T-helper 2 cell treated with Interferon-gamma antibody and Interleukin-4, amounts not matched to agents 5 μg/mL and 100 μg/mL, for 36 hours (primary cell): Measurements from ENCODE around the gene RHOBTB3.
"Not testable (repeated sequence)": the region's sequence is repeated elsewhere in the genome, so short reads cannot be mapped to it uniquely, and the experiment has no call there.

Source experiments
- DNase-seq: peaks from one replicate; pipeline ENCODE4 v3.0.0; 2021; ENCODE audit warnings: low spot score
- H3K27ac Mint-ChIP-seq: one replicate; pipeline ENCODE4 v1.8.0; 2021; ENCODE audit warnings: mild to moderate bottlenecking, mixed read lengths
- H3K27me3 Mint-ChIP-seq: one replicate; pipeline ENCODE4 v1.8.0; 2021; ENCODE audit warnings: low read depth, mixed read lengths
- H3K36me3 Mint-ChIP-seq: one replicate; pipeline ENCODE4 v1.8.0; 2021; ENCODE audit warnings: low read depth, mixed read lengths
- H3K4me1 Mint-ChIP-seq: one replicate; pipeline ENCODE4 v1.8.0; 2021; ENCODE audit warnings: low read depth, mixed read lengths
- H3K4me3 Mint-ChIP-seq: one replicate; pipeline ENCODE4 v1.8.0; 2022; ENCODE audit warnings: mild to moderate bottlenecking, moderate library complexity, mixed read lengths
- H3K9me3 Mint-ChIP-seq: one replicate; pipeline ENCODE4 v1.8.0; 2021; ENCODE audit warnings: mixed read lengths

The RHOBTB3 gene, protein sequence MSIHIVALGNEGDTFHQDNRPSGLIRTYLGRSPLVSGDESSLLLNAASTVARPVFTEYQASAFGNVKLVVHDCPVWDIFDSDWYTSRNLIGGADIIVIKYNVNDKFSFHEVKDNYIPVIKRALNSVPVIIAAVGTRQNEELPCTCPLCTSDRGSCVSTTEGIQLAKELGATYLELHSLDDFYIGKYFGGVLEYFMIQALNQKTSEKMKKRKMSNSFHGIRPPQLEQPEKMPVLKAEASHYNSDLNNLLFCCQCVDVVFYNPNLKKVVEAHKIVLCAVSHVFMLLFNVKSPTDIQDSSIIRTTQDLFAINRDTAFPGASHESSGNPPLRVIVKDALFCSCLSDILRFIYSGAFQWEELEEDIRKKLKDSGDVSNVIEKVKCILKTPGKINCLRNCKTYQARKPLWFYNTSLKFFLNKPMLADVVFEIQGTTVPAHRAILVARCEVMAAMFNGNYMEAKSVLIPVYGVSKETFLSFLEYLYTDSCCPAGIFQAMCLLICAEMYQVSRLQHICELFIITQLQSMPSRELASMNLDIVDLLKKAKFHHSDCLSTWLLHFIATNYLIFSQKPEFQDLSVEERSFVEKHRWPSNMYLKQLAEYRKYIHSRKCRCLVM

DNA sequence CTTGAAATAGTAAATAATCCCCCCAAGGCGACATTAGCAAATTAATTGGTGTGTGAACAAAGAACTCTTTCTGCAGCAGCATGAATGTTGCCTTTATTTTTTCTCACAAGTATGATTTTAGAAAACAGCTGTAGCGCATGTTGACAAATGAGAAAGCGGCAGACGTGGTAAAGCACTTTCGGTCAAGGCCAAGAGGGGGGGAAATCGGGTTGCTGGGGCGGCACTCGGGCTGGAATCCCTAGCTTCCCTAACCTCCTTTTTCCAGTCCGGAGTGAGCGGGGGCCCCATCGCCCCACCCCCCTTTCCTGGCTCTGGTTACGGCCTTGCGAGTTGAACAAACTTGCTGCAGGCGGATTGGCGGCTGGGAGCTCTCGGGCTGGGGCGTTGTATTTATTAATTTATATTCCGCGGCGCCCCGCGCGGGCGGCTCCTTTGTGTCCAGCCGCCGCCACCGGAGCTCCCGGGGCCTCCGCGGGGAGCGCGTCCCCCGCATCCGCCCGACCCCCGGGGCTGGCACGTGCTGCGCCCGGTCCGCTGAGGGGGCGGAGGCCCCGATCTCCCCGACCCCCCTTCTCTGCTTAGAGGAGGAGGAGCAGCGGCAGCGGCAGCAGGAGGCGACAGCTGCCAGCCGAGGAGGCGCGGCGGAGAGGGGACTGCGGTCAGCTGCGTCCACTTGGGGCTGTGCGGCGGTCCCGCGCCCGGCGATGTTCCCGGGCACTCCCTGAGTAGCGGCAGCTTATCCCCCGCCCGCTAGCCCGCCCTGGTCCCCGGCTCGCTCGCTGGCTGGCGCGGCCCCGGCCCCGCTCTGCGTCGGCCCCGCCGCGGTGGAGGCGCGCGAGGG is at the start of gene RHOBTB3:
RHOBTB3 (plus strand) TSS at position 607 of the 841 bp plus-strand sequence. CDS start 347 bp downstream, outside the sequence.
- Mint-ChIP-seq H3K4me3 (peak within 1 kb of the TSS; percentile 74), H3K9me3 (no peaks in the 10 kb centered on the region), H3K36me3 (no peaks in the 10 kb centered on the region), H3K27ac (no peak within 1 kb of the TSS), H3K27me3 (peaks cover 86% of the 10 kb centered on the region), H3K4me1 (peaks cover 20% of the 10 kb centered on the region)
- no peak for DNase-seq

DNA sequence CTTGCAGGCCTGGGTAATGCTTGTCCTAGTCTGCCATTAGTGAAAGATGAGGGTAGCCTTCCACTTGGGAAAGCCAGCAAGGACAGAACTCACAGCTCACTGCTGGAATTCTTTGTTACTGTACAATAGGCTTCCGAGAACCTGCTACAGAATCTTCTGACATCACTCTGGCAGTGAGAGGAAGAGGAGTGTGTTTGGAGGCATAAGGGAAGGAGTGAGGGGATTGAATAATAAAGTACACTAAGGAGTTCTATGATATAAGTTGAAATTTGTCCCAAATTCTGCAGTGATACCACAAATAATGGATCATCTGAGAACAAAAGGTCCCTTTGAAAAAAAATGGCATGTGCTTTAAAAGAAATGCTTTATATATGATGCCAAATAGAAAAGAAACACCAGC is 48.2 kb upstream of the RHOBTB3 start, which contains the start of gene SPATA9:
SPATA9 (minus strand) TSS at position 101 of the 400 bp plus-strand sequence. CDS start 137 bp downstream, outside the sequence.
- Mint-ChIP-seq H3K27me3 (peaks cover 45% of the 10 kb centered on the region), H3K4me1 (no peaks in the 10 kb centered on the region), H3K36me3 (no peaks in the 10 kb centered on the region), H3K27ac (no peak within 1 kb of the TSS), H3K4me3 (no peak within 1 kb of the TSS), H3K9me3 (no peaks in the 10 kb centered on the region)
- DNase-seq = no peak

DNA sequence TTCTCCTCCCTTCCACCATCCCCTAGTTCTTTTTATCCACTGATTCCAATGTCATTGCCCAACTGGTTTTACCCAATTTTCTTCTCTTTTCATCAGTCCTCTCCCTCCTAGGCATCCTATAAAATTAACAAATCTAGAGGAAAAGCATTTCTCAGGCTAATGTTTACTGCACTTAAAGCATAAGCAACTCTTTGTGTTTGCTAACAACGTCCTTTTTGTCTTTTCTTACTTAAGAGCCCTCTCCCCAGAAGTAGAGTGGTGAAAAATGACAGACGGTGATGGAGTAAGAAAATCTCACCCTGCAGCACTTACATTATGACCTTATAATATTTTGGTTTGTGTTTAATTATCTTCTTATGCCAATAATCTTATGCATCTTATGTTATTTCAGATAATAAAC is 46.8 kb upstream of the RHOBTB3 start:
- Mint-ChIP-seq H3K4me1 (no peaks in the 10 kb centered on the region), H3K27ac (no peak overlapping the region), H3K27me3 (peaks cover 45% of the 10 kb centered on the region), H3K9me3 (no peaks in the 10 kb centered on the region), H3K36me3 (no peaks in the 10 kb centered on the region), H3K4me3 (no peak overlapping the region)
- DNase-seq = no peak

DNA sequence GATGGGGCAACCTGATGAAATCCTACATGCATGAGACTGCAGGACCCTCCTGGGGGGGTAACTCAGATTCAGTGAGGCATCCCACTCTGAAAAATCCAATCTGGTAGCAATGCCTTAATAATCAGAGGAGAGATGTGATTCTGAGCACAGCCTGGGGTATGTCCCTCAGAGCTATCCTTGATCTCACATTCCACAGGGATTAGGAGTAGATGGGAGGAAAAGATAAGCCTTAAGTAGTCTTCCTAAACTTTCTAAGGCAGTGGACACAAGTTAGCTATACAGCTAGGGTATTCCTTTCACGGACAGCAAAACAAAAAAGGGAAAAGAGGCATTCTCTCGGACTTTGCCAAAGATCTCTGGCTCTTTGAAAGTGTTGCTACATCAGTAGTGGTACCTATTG is 44.5 kb upstream of the RHOBTB3 start:
- no peaks in the 10 kb centered on the region for H3K36me3 Mint-ChIP-seq

DNA sequence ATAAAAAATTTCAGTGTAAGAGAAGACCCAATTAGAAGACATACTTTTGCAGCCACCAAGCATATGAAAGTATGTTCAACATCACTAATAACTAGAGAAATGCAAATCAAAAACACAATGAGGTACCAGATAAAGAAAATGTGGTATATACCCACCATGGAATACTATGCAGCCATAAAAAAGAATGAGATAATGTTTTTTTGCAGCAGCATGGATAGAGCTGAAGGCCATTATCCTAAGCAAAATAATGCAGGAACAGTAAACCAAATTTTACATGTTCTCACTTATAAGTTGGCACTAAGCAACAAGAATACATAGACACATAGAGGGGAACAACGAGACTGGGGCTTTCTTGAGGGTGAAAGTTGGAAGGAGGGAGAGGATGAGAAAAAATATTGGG is 41.5 kb upstream of the RHOBTB3 start:
- Mint-ChIP-seq H3K4me1 (no peaks in the 10 kb centered on the region), H3K9me3 (no peaks in the 10 kb centered on the region), H3K36me3 (no peaks in the 10 kb centered on the region), H3K4me3 (no peak overlapping the region), H3K27ac (no peak overlapping the region), H3K27me3 (peaks cover 38% of the 10 kb centered on the region)
- no peak for DNase-seq

More for the DNA sequence above, 44.5 kb upstream of the RHOBTB3 start:
- DNase-seq = no peak
- Mint-ChIP-seq H3K4me1 (no peaks in the 10 kb centered on the region), H3K27ac (no peak overlapping the region), H3K27me3 (peaks cover 40% of the 10 kb centered on the region), H3K4me3 (no peak overlapping the region), H3K9me3 (no peaks in the 10 kb centered on the region)

DNA sequence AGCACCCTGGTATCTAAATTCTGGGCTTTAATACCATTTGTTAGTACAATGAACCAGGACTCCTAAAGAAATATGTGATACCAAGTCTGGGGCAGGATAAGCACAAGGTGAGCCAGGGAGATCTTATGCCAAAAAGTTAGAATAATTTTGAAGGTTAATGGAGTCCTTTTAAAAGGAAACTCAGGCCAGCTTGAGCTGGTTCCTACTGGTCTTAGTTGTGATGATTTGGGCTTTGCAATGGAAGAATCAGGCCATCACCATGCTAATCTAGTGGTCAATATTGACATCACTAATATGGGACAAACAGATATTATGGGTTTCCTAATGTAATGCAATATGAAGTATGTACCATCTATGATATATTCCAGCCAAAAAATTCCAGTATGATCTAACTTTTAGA is 40.8 kb upstream of the RHOBTB3 start:
- peaks cover 35% of the 10 kb centered on the region for H3K27me3 Mint-ChIP-seq
- H3K4me1 Mint-ChIP-seq = no peaks in the 10 kb centered on the region
- no peak overlapping the region for H3K4me3 Mint-ChIP-seq
- no peaks in the 10 kb centered on the region for H3K9me3 Mint-ChIP-seq
- DNase-seq = no peak
- H3K36me3 Mint-ChIP-seq = no peaks in the 10 kb centered on the region
- no peak overlapping the region for H3K27ac Mint-ChIP-seq

DNA sequence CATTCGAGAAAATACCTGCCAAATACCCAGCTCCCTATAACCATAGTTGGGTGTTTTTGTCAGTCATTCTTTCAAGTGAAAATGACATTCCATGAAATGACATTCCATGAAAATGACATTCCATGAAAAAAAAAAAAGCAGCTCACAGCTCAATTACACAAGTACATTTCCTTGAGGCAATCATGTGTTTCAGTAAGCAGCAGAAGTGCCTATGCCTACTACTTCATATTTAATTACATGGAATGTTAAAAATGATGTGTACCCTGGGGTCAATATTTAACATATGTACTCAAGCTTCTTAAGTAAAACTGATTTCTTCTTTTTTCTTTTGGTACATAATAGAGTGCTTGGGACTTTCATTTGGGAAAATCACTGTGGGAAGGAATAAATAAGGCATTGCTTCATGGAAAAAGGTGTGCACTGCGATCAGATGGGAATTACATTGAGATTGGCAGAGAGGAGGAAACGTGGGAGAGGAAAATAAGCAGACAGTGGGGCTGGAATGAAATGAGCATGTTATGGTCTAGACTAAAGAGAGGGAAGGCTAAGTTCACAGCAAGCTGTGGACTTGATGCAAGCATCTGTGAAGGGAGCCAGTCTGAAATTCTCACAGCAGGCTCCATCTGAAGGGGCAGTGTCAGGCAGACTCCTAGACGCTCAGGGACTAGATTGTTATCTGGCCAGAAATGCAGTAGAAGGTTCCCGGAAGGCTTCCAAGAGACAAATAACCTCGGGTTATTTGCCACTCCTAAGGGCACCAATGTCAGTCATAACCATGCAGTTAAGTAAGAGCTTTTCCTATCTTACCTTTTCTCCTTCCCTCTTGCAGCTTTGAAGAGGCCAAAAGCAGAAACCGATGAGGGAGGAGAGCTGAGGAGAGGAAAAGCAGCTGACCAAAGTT is 33.1 kb upstream of the RHOBTB3 start:
- Mint-ChIP-seq H3K27me3 (peaks cover 47% of the 10 kb centered on the region), H3K4me3 (no peak overlapping the region), H3K4me1 (no peaks in the 10 kb centered on the region), H3K9me3 (no peaks in the 10 kb centered on the region), H3K27ac (no peak overlapping the region), H3K36me3 (no peaks in the 10 kb centered on the region)
- DNase-seq = no peak

DNA sequence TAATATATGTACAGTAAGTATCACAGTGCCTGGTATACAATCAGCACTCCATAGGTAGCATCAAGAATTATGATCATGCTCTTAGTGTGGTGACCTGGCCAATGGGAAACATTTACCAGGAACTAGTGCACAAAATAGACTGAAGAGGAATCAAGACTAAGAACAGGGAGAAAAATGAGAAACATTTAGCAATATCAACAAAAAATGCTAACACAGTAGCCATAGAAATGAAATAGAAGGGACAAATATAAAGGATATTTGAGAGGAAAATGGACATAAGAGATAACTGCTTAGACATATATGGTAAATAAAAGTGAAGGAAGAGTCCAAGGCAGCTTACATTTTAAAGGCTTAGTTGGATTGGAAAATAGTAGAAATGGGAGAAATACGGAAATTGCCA is 31.8 kb upstream of the RHOBTB3 start:
- no peaks in the 10 kb centered on the region for H3K36me3 Mint-ChIP-seq
- H3K4me1 Mint-ChIP-seq = no peaks in the 10 kb centered on the region
- no peak overlapping the region for H3K27ac Mint-ChIP-seq
- H3K27me3 Mint-ChIP-seq = peaks cover 48% of the 10 kb centered on the region
- no peaks in the 10 kb centered on the region for H3K9me3 Mint-ChIP-seq
- no peak overlapping the region for H3K4me3 Mint-ChIP-seq
- no peak for DNase-seq

DNA sequence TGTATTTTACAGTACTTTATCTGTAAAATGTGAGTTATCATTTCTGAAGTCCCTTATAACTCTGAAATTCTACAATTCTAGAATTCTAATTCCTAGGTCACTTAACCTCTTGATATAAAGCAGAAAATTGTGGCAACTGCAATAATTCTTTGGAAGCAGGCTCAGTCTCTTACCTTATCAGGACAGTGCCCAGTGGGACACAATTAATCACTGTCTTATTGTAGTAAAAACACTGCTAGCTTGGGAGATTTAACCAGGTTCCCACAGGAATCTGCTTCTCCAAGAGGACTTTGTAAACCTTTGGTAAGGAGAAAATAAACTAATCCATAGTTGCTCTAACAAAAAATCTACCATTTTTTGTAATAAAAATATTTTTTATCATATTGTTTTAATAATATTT is 30.1 kb upstream of the RHOBTB3 start:
- H3K4me3 Mint-ChIP-seq = no peak overlapping the region
- H3K4me1 Mint-ChIP-seq = peaks cover under 1% of the 10 kb centered on the region
- H3K27ac Mint-ChIP-seq = no peak overlapping the region
- H3K36me3 Mint-ChIP-seq = no peaks in the 10 kb centered on the region
- H3K27me3 Mint-ChIP-seq = peaks cover 44% of the 10 kb centered on the region
- DNase-seq = no peak
- H3K9me3 Mint-ChIP-seq = no peaks in the 10 kb centered on the region

DNA sequence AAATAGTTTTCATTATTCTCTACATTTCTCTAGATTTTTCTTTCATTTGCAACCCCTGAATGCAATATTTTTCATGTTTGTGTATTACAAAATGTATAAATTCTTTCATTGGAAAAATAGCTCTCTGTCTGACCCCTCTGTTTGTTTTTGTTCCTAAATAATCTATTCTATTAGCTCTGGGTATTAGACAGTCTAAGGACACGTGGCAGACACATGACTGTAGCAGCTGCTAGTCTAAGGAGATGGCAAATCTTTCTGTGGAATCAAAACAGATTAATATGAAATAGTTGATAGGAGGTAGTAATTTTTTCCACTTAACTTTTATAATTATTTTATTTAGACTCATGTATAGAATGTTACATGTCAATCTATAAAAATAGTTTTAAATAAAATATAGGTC is 27.0 kb upstream of the RHOBTB3 start:
- no peak for DNase-seq
- H3K27me3 Mint-ChIP-seq = peaks cover 40% of the 10 kb centered on the region
- H3K9me3 Mint-ChIP-seq = no peaks in the 10 kb centered on the region
- peaks cover 3% of the 10 kb centered on the region for H3K4me1 Mint-ChIP-seq
- no peaks in the 10 kb centered on the region for H3K36me3 Mint-ChIP-seq
- no peak overlapping the region for H3K4me3 Mint-ChIP-seq
- no peak overlapping the region for H3K27ac Mint-ChIP-seq

DNA sequence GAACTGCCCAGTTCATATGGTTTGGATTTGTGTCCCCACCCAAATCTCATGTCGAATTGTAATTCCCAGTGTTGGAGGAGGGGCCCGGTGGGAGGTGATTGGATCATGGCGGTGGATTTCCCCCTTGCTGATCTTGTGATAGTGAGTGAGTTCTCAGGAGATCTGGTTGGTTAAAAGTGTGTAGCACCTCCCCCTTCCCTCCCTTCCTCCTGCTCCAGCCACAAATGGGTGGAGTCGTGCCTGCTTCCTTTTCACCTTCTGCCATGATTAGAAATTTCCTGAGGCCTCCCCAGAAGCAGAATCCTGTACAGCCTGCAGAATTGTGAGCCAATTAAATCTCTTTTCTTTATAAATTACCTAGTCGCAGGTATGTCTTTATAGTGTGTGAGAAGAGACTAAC is 24.9 kb upstream of the RHOBTB3 start:
- not testable (repeated sequence) for H3K27ac Mint-ChIP-seq, H3K9me3 Mint-ChIP-seq, H3K36me3 Mint-ChIP-seq, H3K4me3 Mint-ChIP-seq, H3K4me1 Mint-ChIP-seq, DNase-seq
- H3K27me3 Mint-ChIP-seq = peaks cover 35% of the 10 kb centered on the region

DNA sequence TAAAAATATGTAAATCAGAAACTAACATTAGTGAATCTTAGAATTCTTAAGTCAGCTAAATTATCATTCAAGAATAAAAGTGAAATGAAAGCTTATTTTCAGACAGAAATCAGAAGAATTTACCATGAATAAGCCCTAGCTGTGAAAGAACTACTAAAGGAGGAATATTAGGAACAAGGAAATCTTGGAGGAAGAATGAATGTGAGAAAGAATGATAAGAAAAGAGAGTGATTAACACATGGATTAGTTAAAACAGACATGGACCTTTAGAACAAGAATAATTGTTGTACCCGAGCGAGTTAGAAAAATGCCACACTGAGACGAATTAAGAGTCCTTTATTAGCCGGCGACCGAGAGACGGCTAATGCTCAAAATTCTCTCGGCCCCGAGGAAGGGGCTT is 24.1 kb upstream of the RHOBTB3 start:
- Mint-ChIP-seq H3K36me3 (no peaks in the 10 kb centered on the region), H3K4me3 (no peak overlapping the region), H3K4me1 (peaks cover 3% of the 10 kb centered on the region), H3K27me3 (peaks cover 32% of the 10 kb centered on the region), H3K9me3 (no peaks in the 10 kb centered on the region), H3K27ac (no peak overlapping the region)
- DNase-seq = no peak

DNA sequence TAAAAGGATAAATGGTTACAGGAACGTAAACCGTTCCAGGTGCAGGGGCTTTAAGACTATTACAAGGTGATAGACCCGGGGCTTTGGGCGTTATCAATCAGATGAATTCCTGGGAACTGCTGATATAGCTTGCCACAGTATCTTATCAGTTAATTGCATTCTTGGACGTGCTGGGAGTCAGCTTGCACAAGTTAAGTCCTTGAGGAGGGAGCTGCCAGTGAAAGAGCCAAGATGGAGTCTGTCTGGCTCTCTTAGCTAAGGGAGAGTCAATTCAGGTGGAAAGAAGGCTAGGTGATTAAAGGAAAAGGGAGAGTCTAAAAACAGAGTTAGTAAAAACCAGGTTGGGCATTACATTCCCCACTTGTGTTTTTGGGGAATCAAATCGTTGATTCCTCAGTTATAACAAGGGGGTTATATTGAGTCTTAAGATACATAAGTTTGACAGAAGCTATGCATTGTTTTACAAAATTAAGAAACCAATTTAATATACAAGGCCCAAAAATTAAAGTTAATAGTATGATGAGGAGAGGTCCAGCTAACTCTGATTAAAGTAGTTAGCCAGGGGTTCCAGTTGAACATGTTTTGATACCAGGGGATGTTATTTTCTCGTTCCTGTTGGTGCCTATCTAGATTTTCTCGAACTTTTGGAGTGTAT is 23.5 kb upstream of the RHOBTB3 start:
- not testable (repeated sequence) for H3K36me3 Mint-ChIP-seq

More for the DNA sequence above, 23.5 kb upstream of the RHOBTB3 start:
- peaks cover 32% of the 10 kb centered on the region for H3K27me3 Mint-ChIP-seq
- not testable (repeated sequence) for H3K4me3 Mint-ChIP-seq, H3K9me3 Mint-ChIP-seq, H3K4me1 Mint-ChIP-seq, H3K27ac Mint-ChIP-seq, DNase-seq
